AG04450 (cell line): Measurements from ENCODE around the gene TMEM86A. TPM values are rescaled to one million over a fixed set of nuclear protein-coding genes. Genes with fewer than 3 reads are reported as not detected.

Experiments
- CTCF ChIA-PET: fragments of 300-600, 350-600 bp; formaldehyde crosslinking; extraction: SDS; loops from one replicate; lab custom pipeline; 2022; ENCODE audit warnings: antibody characterized with exemption, inconsistent platforms; lab: Charles Lee
- POLR2A ChIA-PET: fragments of 350-600 bp; formaldehyde crosslinking; extraction: SDS; loops from one replicate; lab custom pipeline; 2021; ENCODE audit warnings: antibody characterized with exemption, inconsistent platforms; lab: Yijun Ruan, JAX
- DNase-seq: peaks from one replicate; pipeline ENCODE4 v3.0.0-alpha.2; 2011; ENCODE audit warnings: low read depth, low spot score
- H3K27ac ChIP-seq: one replicate; pipeline ENCODE4 v1.5.1; 2012; ENCODE audit warnings: low read depth, low read length, control low read depth
- H3K27me3 ChIP-seq: one replicate; pipeline ENCODE4 v1.6.0; 2012; ENCODE audit warnings: low read length; ENCODE audit not compliant: control insufficient read depth, insufficient read depth
- H3K4me3 ChIP-seq: 2 replicates; pipeline ENCODE4 v1.5.1; 2011; ENCODE audit warnings: mild to moderate bottlenecking, low read depth, low read length, control low read depth
- H3K9me3 ChIP-seq: 2 replicates; pipeline ENCODE4 v1.5.1; 2012; ENCODE audit warnings: low read length; ENCODE audit not compliant: control insufficient read depth, insufficient read depth
- CTCF ChIP-seq: IDR thresholded peaks from 2 replicates; pipeline ENCODE4 v1.5.1; 2011; ENCODE audit warnings: low read depth, low read length, control low read depth, inconsistent platforms
- polyA plus RNA-seq: library from polyadenylated mRNA; depleted of rRNA; stranded (reverse); fragments of >200 nt; gene quantifications from 2 replicates; pipeline ENCODE4 v1.2.3, GENCODE V29; 2011

Gene TMEM86A
- polyA plus RNA-seq, 1 experiment = 0.36 TPM

DNA sequence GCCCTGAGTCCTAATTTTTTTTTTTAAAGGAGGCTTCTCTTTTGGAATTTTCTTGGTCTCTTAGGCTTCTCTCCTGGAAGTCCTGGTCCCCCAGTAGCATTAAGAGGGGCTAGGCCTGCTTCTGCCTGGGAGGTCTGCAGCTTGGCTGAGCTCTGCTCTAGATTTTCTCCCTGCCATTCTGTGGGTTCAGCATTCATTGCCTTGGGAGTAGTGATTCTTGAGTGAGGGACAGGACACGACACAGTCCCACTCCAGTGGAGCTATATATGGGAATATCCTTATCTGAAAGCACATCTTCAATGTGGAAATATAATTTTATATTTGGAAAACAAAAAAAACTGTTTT lies 23.7 kb downstream of the TMEM86A start:
- Histone ChIP-seq H3K27ac (no peak overlapping the region), H3K4me3 (no peak overlapping the region), H3K9me3 (no peaks in the 10 kb centered on the region; the same call in 1 of the 2 replicates), H3K27me3 (peaks cover 6% of the 10 kb centered on the region)
- no peak for DNase-seq
- no peak for TF ChIP-seq CTCF
- ChIA-PET CTCF (interaction anchor here (0.6 to 4.1 kb wide), 28 partner anchors 9 to 251 kb away, joined by 3 to 51 read pairs (median 5); partner anchors contain the start of gene TMEM86A), POLR2A (no interaction called here)

DNA sequence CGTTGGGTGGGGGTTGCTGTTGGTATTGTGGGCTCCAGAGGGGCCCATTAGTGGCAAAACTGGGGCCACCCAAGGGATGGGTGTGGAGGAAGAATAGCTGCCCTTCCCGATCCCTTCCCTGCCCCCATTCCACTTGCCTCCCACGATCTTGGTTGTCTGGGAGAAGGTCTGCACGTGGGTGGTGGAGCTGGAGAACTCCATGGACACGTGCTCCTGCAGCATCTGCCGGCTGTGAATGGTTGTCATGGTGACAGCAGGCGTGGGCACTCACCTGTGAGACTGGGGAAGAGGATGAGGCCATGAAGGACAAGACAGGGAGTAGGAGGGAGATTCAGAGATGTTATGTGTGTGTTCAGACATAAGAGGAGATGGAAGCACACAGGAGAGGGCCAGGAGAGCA lies 25.4 kb downstream of the TMEM86A start:
- no peak for DNase-seq
- H3K9me3 ChIP-seq = no peaks in the 10 kb centered on the region; the same call in 1 of the 2 replicates
- POLR2A ChIA-PET = no interaction called here
- TF ChIP-seq CTCF = no peak
- CTCF ChIA-PET = interaction anchor here (0.6 to 4.1 kb wide), 4 partner anchors 8 to 151 kb away, joined by 3 to 51 read pairs (median 6); no protein-coding TSS in a partner anchor
- H3K4me3 ChIP-seq = no peak overlapping the region
- peaks cover 6% of the 10 kb centered on the region for H3K27me3 ChIP-seq
- no peak overlapping the region for H3K27ac ChIP-seq

- ChIA-PET CTCF (interaction anchor here (1.0 kb wide), 1 partner anchor 24 kb away, joined by 3 read pairs; no protein-coding TSS in a partner anchor), POLR2A (no interaction called here)
- no peak for TF ChIP-seq CTCF
- no peaks in the 10 kb centered on the region; the same call in 1 of the 2 replicates for H3K9me3 ChIP-seq
- H3K4me3 ChIP-seq = no peak within 1 kb of the TSS
- peaks cover 6% of the 10 kb centered on the region for H3K27me3 ChIP-seq
- DNase-seq = no peak
- no peak within 1 kb of the TSS for H3K27ac ChIP-seq
Measured at GRCh38 chr11:18726040-18726439, 27.5 kb downstream of the TMEM86A start, which contains the start of gene IGSF22. TSS of gene IGSF22 (minus strand) at chr11:18726188. CDS start at chr11:18724236, 1,952 bp downstream.

- POLR2A ChIA-PET = no interaction called here
- CTCF ChIA-PET = interaction anchor here (0.5 to 2.0 kb wide), 15 partner anchors 10 to 612 kb away, joined by 3 to 9 read pairs (median 4); partner anchors contain the start of gene SPTY2D1
- Histone ChIP-seq H3K9me3 (no peaks in the 10 kb centered on the region), H3K27me3 (peaks cover 6% of the 10 kb centered on the region), H3K4me3 (no peak overlapping the region), H3K27ac (no peak overlapping the region)
- TF ChIP-seq CTCF = peak; percentile 86
- no peak for DNase-seq
Measured at GRCh38 chr11:18727479-18728236, 29.1 kb downstream of the TMEM86A start.

GRCh38 chr11:18728658-18729057 lies 30.1 kb downstream of the TMEM86A start:
- H3K27ac ChIP-seq = no peak overlapping the region
- H3K27me3 ChIP-seq = peaks cover 6% of the 10 kb centered on the region
- H3K4me3 ChIP-seq = no peak overlapping the region
- no peaks in the 10 kb centered on the region for H3K9me3 ChIP-seq
- TF ChIP-seq CTCF = no peak
- CTCF ChIA-PET = interaction anchor here (0.5 to 2.0 kb wide), 11 partner anchors 9 to 613 kb away, joined by 3 to 9 read pairs (median 4); partner anchors contain the start of gene SPTY2D1
- no peak for DNase-seq
- POLR2A ChIA-PET = no interaction called here
